Gastroesophageal sphincter (tissue), 4 donors: ENCODE data around the gene HACD3. TPM values are rescaled to one million over a fixed set of nuclear protein-coding genes. Genes with fewer than 3 reads are reported as not detected.
A peak's percentile ranks its signal among the peaks of the same experiment; 100 is the strongest.
"Not testable (repeated sequence)": the region's sequence is repeated elsewhere in the genome, so short reads cannot be mapped to it uniquely, and the experiment has no call there.

Experiments used
- ATAC-seq: fragments of 150-250 bp; one replicate; pipeline ENCODE4 v1.9.1; 2016; ENCODE audit warnings: mild to moderate bottlenecking, moderate library complexity
- H3K27ac ChIP-seq, 4 donors: fragments of 200-600 bp; sonication (generic) in 3 of 4; 1 replicate in 3 of 4; 2 replicates in 1 of 4; pipeline ENCODE4 v1.5.1; 2016 to 2019
- H3K27me3 ChIP-seq: fragments of 200-600 bp; sonication (generic); one replicate; pipeline ENCODE4 v1.5.1; 2019
- H3K36me3 ChIP-seq, 2 donors: fragments of 200-600 bp; sonication (generic); one replicate each; pipeline ENCODE4 v1.5.1; 2019; ENCODE audit warnings: control low read depth in 1 of 2
- H3K4me1 ChIP-seq, 3 donors: fragments of 200-600 bp; sonication (generic); 1 replicate in 2 of 3; 2 replicates in 1 of 3; pipeline ENCODE4 v1.5.1; 2016 to 2019; ENCODE audit warnings: control low read depth in 2 of 3
- H3K4me3 ChIP-seq, 2 donors: fragments of 200-600 bp; sonication (generic); one replicate each; pipeline ENCODE4 v1.5.1; 2019; ENCODE audit warnings: mild to moderate bottlenecking in 1 of 2, moderate library complexity in 1 of 2
- H3K9me3 ChIP-seq, 3 donors: fragments of 200-600 bp; sonication (generic); one replicate each; pipeline ENCODE4 v1.5.1; 2017 to 2019; ENCODE audit warnings: control low read depth in 2 of 3
- EP300 ChIP-seq: sonication (generic); formaldehyde crosslinking; IDR thresholded peaks from one replicate; pipeline ENCODE4 v1.6.1; 2017; ENCODE audit warnings: antibody characterized with exemption, mild to moderate bottlenecking
- POLR2A ChIP-seq, 2 donors: fragments of 450-650 bp; IDR thresholded peaks; one replicate each; pipeline ENCODE4 v1.6.1; 2017; ENCODE audit warnings: antibody characterized with exemption in 2 of 2, mild to moderate bottlenecking in 2 of 2, moderate library complexity in 1 of 2
- POLR2AphosphoS5 ChIP-seq: sonication (generic); formaldehyde crosslinking; IDR thresholded peaks from one replicate; pipeline ENCODE4 v1.6.1; 2017; ENCODE audit warnings: antibody characterized with exemption
- WGBS, 2 donors: methylation state at CpG; one replicate each; pipeline ENCODE4 v1.1.5; 2018; ENCODE audit warnings: low coverage in 1 of 2; 5-methylcytosine and 5-hydroxymethylcytosine counted together
- total RNA-seq, 4 donors: library from RNA; depleted of rRNA; stranded (reverse); fragments of >200 nt; gene quantifications; one replicate each; pipeline ENCODE4 v1.1.0, GENCODE V29; 2016
- TF ChIP-seq, protein P1 (sequence below), 4 experiments: fragments of 200-600 bp in 2 of 4; fragments of 450-650 bp in 2 of 4; sonication (generic) in 1 of 4; IDR thresholded peaks; one replicate each; pipeline ENCODE4 v1.5.1; 2017 to 2019; ENCODE audit warnings: antibody characterized with exemption in 4 of 4, mild to moderate bottlenecking in 2 of 4, moderate library complexity in 2 of 4

The HACD3 gene
- total RNA-seq, 4 donors from 2014 or later, result 26.0 to 34.9 (median 29.6) TPM

DNA sequence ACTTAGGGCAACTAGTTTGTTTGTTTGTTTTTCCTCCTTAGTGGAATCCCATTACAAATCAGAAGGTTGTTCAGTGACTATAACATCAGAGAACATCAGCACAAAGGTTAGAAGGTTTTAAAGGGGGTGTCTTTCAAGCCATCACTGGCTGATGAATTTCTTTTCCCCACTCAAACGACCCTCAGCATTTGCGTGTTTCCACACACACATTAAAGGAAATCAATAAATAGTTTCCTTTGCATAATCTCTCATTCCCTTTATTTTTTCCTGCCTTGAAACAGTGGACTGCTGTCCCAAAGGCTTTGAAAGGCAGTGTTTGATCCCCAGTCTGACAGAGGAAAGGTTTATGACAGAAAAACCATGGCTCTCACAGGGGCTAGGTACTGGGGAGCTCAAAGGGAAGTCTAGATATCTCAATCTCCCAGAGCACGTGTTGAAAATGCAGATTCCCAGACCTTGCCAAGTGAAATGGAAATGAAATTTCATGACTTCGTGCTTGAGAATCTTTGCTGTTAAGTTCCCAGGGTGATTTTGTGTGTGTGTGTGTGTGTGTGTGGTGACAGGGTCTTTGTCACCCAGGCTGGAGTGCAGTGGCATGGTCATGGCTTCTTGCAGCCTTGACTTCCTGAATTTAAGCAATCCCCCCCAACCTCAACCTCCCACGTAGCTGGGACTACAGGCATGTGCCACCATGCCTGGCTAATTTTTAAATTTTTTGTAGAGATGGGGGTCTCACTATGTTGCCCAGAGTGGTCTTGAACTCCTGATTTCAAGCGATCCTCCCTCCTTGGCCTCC lies 82.9 kb downstream of the HACD3 start:
- Histone ChIP-seq H3K4me1 (peaks cover 6 to 37% (median 18%) of the 10 kb centered on the region in 3 donors), H3K27me3 (no peaks in the 10 kb centered on the region), H3K4me3 (no peak overlapping the region), H3K27ac (peak overlapping the region in 1 of 4 donors; percentile 93), H3K9me3 (no peaks in the 10 kb centered on the region), H3K36me3 (no peaks in the 10 kb centered on the region)
- no peak for TF ChIP-seq EP300
- no peak for ATAC-seq
- WGBS, 2 donors, result 48 to 71% methylated on average over 2 to 6 of the region's 6 CpGs

DNA sequence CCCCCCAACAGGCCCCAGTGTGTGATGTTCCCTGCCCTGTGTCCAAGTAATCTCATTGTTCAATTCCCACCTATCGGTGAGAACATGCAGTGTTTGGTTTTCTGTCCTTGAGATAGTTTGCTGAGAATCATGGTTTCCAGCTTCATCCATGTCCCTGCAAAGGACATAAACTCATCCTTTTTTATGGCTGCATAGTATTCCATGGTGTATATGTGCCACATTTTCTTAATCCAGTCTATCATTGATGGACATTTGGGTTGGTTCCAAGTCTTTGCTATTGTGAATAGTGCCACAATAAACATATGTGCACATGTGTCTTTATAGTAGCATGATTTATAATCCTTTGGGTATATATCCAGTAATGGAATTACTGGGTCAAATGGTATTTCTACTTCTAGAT lies 85.6 kb downstream of the HACD3 start:
- not testable (repeated sequence) for H3K27ac ChIP-seq, H3K9me3 ChIP-seq, H3K4me3 ChIP-seq, H3K36me3 ChIP-seq, H3K27me3 ChIP-seq, ATAC-seq
- H3K4me1 ChIP-seq, result peaks cover 2 to 13% (median 7%) of the 10 kb centered on the region in 3 donors
- no CpG with 5 or more reads among the region's 1 CpG for WGBS, 2 donors

DNA sequence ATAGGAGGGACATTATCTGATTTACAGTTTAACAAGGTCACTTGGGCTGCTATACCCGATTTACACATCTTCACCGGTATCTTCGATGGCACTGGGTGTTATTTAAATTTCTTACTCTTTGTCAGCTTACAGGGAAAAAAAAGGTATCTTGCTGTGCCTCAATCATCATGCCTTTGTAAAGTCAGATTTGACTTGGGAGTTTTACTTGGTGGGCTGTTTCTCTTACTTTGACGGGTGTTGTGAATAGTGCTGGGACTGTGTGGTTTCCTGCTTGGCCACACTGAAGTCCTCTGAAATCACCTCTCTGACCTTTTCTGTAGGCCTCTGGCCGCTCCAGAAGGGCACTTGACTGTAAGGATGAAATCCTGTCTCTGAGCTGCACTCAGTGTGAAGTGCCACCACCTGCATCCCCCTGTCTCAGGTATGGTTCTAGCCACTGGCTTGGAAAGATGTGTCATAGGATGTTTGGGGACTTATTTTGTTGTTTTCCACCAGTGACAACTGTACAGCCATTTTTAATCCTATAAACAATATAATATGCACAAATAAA lies 88.4 kb downstream of the HACD3 start:
- no peaks in the 10 kb centered on the region for H3K4me1 ChIP-seq
- no peak for ATAC-seq
- H3K36me3 ChIP-seq, result no peaks in the 10 kb centered on the region
- no peak overlapping the region for H3K27ac ChIP-seq
- TF ChIP-seq POLR2AphosphoS5, result no peak
- TF ChIP-seq EP300, result no peak
- 56 to 73% methylated on average over 3 to 4 of the region's 5 CpGs for WGBS, 2 donors
- H3K9me3 ChIP-seq, result no peaks in the 10 kb centered on the region
- H3K27me3 ChIP-seq, result no peaks in the 10 kb centered on the region
- no peak overlapping the region for H3K4me3 ChIP-seq

DNA sequence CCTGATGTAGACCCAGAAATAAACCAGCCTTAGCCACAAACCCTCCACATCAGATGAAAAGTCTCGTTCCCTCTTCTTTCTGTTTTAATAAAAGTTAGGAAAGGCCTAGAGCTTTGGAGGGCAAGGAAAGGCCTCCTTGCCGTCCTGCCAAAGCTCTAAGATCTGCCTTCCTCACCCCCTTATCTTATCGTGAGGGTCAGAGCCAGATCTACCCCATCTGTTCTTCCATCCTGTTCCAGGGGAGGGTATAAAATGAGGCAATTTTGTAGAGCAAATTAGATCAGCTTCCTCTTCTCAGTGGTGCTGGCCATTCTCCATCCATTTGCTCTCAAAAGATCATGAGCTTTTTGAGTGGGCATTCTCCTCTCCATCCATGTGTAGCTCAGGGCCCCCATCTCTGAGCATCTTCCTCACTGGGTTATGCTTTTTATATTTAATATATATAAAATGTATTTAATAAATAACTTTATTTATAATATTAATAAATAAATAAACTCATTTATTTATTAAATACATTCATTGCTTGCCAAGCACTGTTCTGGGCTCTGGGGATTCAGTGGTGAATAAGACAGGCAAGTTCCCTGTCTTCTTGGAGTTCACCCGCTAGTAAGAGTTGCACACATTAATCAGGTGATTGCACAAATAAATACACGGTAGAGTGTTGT lies 89.5 kb downstream of the HACD3 start:
- no peaks in the 10 kb centered on the region for H3K9me3 ChIP-seq
- TF ChIP-seq, protein P1, sequence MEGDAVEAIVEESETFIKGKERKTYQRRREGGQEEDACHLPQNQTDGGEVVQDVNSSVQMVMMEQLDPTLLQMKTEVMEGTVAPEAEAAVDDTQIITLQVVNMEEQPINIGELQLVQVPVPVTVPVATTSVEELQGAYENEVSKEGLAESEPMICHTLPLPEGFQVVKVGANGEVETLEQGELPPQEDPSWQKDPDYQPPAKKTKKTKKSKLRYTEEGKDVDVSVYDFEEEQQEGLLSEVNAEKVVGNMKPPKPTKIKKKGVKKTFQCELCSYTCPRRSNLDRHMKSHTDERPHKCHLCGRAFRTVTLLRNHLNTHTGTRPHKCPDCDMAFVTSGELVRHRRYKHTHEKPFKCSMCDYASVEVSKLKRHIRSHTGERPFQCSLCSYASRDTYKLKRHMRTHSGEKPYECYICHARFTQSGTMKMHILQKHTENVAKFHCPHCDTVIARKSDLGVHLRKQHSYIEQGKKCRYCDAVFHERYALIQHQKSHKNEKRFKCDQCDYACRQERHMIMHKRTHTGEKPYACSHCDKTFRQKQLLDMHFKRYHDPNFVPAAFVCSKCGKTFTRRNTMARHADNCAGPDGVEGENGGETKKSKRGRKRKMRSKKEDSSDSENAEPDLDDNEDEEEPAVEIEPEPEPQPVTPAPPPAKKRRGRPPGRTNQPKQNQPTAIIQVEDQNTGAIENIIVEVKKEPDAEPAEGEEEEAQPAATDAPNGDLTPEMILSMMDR (IDR thresholded peaks at IDR 0.05), result no peak
- TF ChIP-seq POLR2A (IDR thresholded peaks at IDR 0.05) (no peak), EP300 (no peak), POLR2AphosphoS5 (no peak)
- no peak overlapping the region for H3K4me3 ChIP-seq
- H3K36me3 ChIP-seq, result peaks cover 0 to 10% of the 10 kb centered on the region in 2 donors
- 57 to 77% methylated on average over 5 of the region's 5 CpGs for WGBS, 2 donors
- ATAC-seq, result no peak
- H3K27ac ChIP-seq, result no peak overlapping the region
- H3K4me1 ChIP-seq, result no peaks in the 10 kb centered on the region
- H3K27me3 ChIP-seq, result no peaks in the 10 kb centered on the region

DNA sequence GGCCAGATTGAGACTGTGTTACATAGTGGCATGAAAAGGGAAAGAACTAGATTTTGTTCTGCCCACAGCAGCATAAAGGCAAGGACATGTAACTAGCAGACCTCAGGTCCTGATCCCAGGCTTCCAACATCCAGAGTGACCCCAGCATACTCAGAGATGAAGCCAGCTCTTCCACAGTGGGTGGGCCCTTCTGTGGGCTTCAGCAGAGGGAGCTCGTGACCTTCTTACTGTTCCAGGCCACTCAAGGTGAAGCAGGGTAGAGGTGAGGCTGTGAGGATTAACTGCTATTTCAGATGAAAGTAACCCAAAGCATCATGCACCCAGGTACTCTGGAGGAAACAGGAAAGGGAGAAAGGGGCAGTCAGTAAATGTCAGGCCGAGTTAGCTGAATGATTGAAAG lies 90.6 kb downstream of the HACD3 start:
- TF ChIP-seq EP300 (no peak), POLR2A (IDR thresholded peaks at IDR 0.05) (no peak), POLR2AphosphoS5 (no peak)
- TF ChIP-seq, protein P1 (IDR thresholded peaks at IDR 0.05), result no peak
- Histone ChIP-seq H3K27ac (no peak overlapping the region), H3K4me1 (no peaks in the 10 kb centered on the region), H3K27me3 (no peaks in the 10 kb centered on the region), H3K36me3 (peaks cover 0 to 21% of the 10 kb centered on the region in 2 donors), H3K4me3 (no peak overlapping the region), H3K9me3 (no peaks in the 10 kb centered on the region)
- 83 to 86% methylated on average over 1 to 2 of the region's 2 CpGs for WGBS, 2 donors
- ATAC-seq, result no peak

DNA sequence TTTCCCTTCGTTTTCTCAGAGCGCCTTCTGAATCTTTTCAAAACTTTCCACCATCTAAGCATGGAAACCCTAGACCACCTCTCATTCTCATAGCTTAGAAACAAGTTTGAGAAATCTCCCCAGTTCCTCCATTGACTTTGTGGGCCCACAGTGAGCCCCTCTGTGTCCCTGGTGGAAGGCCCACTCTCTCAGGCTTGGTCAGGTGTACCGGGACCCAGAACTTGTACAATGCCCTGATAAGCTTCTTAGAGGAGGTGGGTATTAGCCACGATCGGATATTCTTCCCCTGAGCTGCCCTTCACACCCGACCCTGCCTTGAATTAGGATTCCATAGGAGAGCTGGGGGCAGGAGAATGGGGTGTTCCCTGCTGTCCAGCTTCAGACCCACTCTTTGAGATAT lies 91.4 kb downstream of the HACD3 start, which contains the start of gene SLC24A1:
Gene SLC24A1, plus strand, starts transcription at position 301 of the 400 bp plus-strand sequence. CDS start 2,143 bp downstream, outside the sequence.
- no peak for ATAC-seq
- Histone ChIP-seq H3K36me3 (peaks cover 0 to 27% of the 10 kb centered on the region in 2 donors), H3K9me3 (no peaks in the 10 kb centered on the region), H3K4me3 (no peak within 1 kb of the TSS), H3K4me1 (no peaks in the 10 kb centered on the region), H3K27ac (no peak within 1 kb of the TSS), H3K27me3 (no peaks in the 10 kb centered on the region)
- TF ChIP-seq POLR2A (IDR thresholded peaks at IDR 0.05) (no peak), POLR2AphosphoS5 (no peak), EP300 (no peak)
- TF ChIP-seq, protein P1 (IDR thresholded peaks at IDR 0.05), result no peak
- 79 to 90% methylated on average over 2 of the region's 6 CpGs for WGBS, 2 donors
